ENCODE results near the gene HACL1.
"Not testable (repeated sequence)": the region's sequence is repeated elsewhere in the genome, so short reads cannot be mapped to it uniquely, and the experiment has no call there.

- not testable (repeated sequence) for TF ChIP-seq POLR2AphosphoS5 (IDR thresholded peaks at IDR 0.05; ENCODE audit: insufficient read depth, low read depth, low read length); POLR2A (IDR thresholded peaks at IDR 0.05; ENCODE audit: low read depth, low read length); GATA2 (IDR thresholded peaks at IDR 0.05; ENCODE audit: insufficient read depth, insufficient read length, low read depth, low read length); MYC (IDR thresholded peaks at IDR 0.05; ENCODE audit: low read depth, low read length); EZH2 (IDR thresholded peaks at IDR 0.05; ENCODE audit: borderline replicate concordance, low read depth, low read length, severe bottlenecking); FOS (IDR thresholded peaks at IDR 0.05; ENCODE audit: borderline replicate concordance, insufficient read depth, low read length); MAX (IDR thresholded peaks at IDR 0.05; ENCODE audit: insufficient read depth, insufficient read length)
- TF ChIP-seq, protein P1, sequence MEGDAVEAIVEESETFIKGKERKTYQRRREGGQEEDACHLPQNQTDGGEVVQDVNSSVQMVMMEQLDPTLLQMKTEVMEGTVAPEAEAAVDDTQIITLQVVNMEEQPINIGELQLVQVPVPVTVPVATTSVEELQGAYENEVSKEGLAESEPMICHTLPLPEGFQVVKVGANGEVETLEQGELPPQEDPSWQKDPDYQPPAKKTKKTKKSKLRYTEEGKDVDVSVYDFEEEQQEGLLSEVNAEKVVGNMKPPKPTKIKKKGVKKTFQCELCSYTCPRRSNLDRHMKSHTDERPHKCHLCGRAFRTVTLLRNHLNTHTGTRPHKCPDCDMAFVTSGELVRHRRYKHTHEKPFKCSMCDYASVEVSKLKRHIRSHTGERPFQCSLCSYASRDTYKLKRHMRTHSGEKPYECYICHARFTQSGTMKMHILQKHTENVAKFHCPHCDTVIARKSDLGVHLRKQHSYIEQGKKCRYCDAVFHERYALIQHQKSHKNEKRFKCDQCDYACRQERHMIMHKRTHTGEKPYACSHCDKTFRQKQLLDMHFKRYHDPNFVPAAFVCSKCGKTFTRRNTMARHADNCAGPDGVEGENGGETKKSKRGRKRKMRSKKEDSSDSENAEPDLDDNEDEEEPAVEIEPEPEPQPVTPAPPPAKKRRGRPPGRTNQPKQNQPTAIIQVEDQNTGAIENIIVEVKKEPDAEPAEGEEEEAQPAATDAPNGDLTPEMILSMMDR (IDR thresholded peaks at IDR 0.05; ENCODE audit: extremely low read depth in 1 of 2, insufficient read depth in 1 of 2, low read depth in 1 of 2, low read length in 2 of 2): not testable (repeated sequence)
Observed at GRCh38 chr3:15602816-15603215, 1.4 kb upstream of the HACL1 start.
